Endodermal cell (in vitro differentiated cells): ENCODE measurements around the gene CELSR2. TPM values are rescaled to one million over a fixed set of nuclear protein-coding genes. Genes with fewer than 3 reads are reported as not detected.

Source experiments
- DNase-seq: peaks from one replicate; pipeline ENCODE4 v3.0.0-alpha.2; 2017
- H3K27ac ChIP-seq: 2 replicates; pipeline ENCODE4 v1.5.1; 2013; ENCODE audit warnings: mild to moderate bottlenecking, low read depth, low read length, moderate library complexity
- H3K27me3 ChIP-seq: 2 replicates; pipeline ENCODE4 v1.6.1; 2013; ENCODE audit warnings: mild to moderate bottlenecking, low read length, moderate library complexity; ENCODE audit not compliant: insufficient read depth, control insufficient read depth, poor library complexity, severe bottlenecking
- H3K36me3 ChIP-seq: 2 replicates; pipeline ENCODE4 v1.7.0; 2013; ENCODE audit warnings: mild to moderate bottlenecking, low read length, moderate library complexity; ENCODE audit not compliant: control insufficient read depth, insufficient read depth
- H3K4me1 ChIP-seq: one replicate; pipeline ENCODE4 v1.7.0; 2013; ENCODE audit warnings: low read length; ENCODE audit not compliant: control insufficient read depth, insufficient read depth
- H3K4me3 ChIP-seq: 2 replicates; pipeline ENCODE4 v1.5.1; 2013; ENCODE audit warnings: mild to moderate bottlenecking, low read length, moderate library complexity
- H3K9ac ChIP-seq: 2 replicates; pipeline ENCODE4 v1.6.1; 2013; ENCODE audit warnings: mild to moderate bottlenecking, low read length, moderate library complexity; ENCODE audit not compliant: poor library complexity, severe bottlenecking; ENCODE audit errors: extremely low read depth
- H3K9me3 ChIP-seq: 2 replicates; pipeline ENCODE4 v1.6.1; 2013; ENCODE audit warnings: mild to moderate bottlenecking, low read length, moderate library complexity; ENCODE audit not compliant: control insufficient read depth
- H3K27ac Mint-ChIP-seq: 2 replicates; pipeline ENCODE4 v1.8.0; 2020; ENCODE audit warnings: mixed read lengths
- H3K27me3 Mint-ChIP-seq: 2 replicates; pipeline ENCODE4 v1.8.0; 2021; ENCODE audit warnings: mild to moderate bottlenecking, mixed read lengths; ENCODE audit not compliant: insufficient read depth
- H3K36me3 Mint-ChIP-seq: 2 replicates; pipeline ENCODE4 v1.8.0; 2020; ENCODE audit warnings: low read depth, mixed read lengths
- H3K4me1 Mint-ChIP-seq: 2 replicates; pipeline ENCODE4 v1.8.0; 2020; ENCODE audit warnings: mixed read lengths
- H3K4me3 Mint-ChIP-seq: 2 replicates; pipeline ENCODE4 v1.8.0; 2020; ENCODE audit warnings: mild to moderate bottlenecking, moderate library complexity, mixed read lengths
- H3K9me3 Mint-ChIP-seq: 2 replicates; pipeline ENCODE4 v1.8.0; 2020; ENCODE audit warnings: mild to moderate bottlenecking, mixed read lengths
- CTCF ChIP-seq: fragments of 200-600 bp; sonication (generic); conservative IDR thresholded peaks from 2 replicates; pipeline ENCODE4 v1.5.0; 2021; ENCODE audit warnings: antibody characterized with exemption, mild to moderate bottlenecking
- WGBS, 2 experiments: methylation state at CpG; one replicate each; pipeline versions ENCODE4 v1.1.5 to v1.1.7; 2013; ENCODE audit warnings: missing lambda C conversion rate in 2 of 2, mixed read lengths in 1 of 2; ENCODE audit not compliant: insufficient coverage in 1 of 2, insufficient read length in 1 of 2; 5-methylcytosine and 5-hydroxymethylcytosine counted together
- total RNA-seq, 2 donors: library from RNA; stranded (reverse); fragmentation: NEBNext Ultra II Directional in 1 of 2; extraction: Animal tissue kit (Norgen Biotek cat#: 25700) in 1 of 2; gene quantifications; 2 replicates in 1 of 2; 3 replicates in 1 of 2; pipeline ENCODE4 v1.2.1, GENCODE V29; 2021

Gene CELSR2
- total RNA-seq, 2 donors from 2014 or later, result 16.1 to 20.2 TPM

DNA sequence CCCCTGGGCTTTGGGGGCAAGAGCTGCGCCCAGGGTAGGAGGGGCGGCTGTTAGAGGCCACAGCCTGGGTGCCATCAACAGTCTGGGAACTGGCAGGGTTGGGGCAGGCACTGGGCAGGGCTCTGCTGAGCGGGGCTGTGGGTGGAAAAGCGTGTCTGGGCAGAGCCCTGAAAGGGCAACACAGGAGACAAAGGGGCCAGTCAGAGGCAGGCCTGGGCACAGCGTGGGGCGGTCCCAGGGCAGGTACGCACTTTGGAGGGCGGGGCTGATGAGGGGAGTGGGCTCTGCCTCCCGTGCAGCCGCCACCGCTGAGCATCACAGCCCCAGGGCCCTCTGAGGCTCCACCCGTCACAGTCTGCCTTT is 13.9 kb downstream of the CELSR2 start:
- no peaks in the 10 kb centered on the region for H3K9me3 ChIP-seq
- H3K27me3 Mint-ChIP-seq, result no peaks in the 10 kb centered on the region
- no peak overlapping the region for H3K4me3 ChIP-seq
- H3K27ac ChIP-seq, result peak overlapping the region; percentile 32
- H3K9me3 Mint-ChIP-seq, result peaks cover 1% of the 10 kb centered on the region
- no peak overlapping the region for H3K9ac ChIP-seq
- H3K4me1 ChIP-seq, result peaks cover 2% of the 10 kb centered on the region
- peaks cover 5% of the 10 kb centered on the region for H3K4me1 Mint-ChIP-seq
- no peak overlapping the region for H3K27ac Mint-ChIP-seq
- 82 to 90% methylated on average over 9 to 12 of the region's 12 CpGs for WGBS, 2 experiments
- no peak overlapping the region for H3K4me3 Mint-ChIP-seq
- no peaks in the 10 kb centered on the region for H3K27me3 ChIP-seq
- H3K36me3 ChIP-seq, result peaks cover 4% of the 10 kb centered on the region
- no peak for DNase-seq
- no peak for TF ChIP-seq CTCF
- H3K36me3 Mint-ChIP-seq, result peaks cover 9% of the 10 kb centered on the region

DNA sequence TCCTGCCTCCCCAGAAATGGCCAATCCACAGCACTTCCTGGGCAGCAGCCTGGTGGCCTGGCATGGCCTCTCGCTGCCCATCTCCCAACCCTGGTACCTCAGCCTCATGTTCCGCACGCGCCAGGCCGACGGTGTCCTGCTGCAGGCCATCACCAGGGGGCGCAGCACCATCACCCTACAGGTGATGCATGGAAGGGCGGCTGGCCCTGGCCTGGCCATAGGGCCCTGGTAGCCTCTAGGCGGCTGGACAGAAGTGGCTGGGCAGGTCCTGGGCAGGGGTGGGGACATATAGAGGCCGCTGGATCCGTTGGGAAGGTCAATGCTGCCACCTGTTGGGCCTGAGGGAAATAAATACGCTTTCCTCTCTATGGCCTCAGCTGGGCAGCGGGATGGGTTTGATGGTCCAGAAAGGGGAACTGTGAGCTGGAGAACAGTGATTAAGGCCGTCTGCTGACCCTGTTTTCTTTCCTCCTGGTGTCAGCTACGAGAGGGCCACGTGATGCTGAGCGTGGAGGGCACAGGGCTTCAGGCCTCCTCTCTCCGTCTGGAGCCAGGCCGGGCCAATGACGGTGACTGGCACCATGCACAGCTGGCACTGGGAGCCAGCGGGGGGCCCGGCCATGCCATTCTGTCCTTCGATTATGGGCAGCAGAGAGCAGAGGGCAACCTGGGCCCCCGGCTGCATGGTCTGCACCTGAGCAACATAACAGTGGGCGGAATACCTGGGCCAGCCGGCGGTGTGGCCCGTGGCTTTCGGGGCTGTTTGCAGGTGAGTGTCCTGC is 14.4 kb downstream of the CELSR2 start:
- H3K27ac ChIP-seq, result no peak overlapping the region
- H3K9me3 Mint-ChIP-seq, result peaks cover 1% of the 10 kb centered on the region
- H3K27ac Mint-ChIP-seq, result no peak overlapping the region
- peaks cover 7% of the 10 kb centered on the region for H3K36me3 ChIP-seq
- H3K27me3 Mint-ChIP-seq, result no peaks in the 10 kb centered on the region
- no peak overlapping the region for H3K9ac ChIP-seq
- H3K4me1 Mint-ChIP-seq, result peaks cover 5% of the 10 kb centered on the region
- no peak overlapping the region for H3K4me3 Mint-ChIP-seq
- peaks cover 14% of the 10 kb centered on the region for H3K36me3 Mint-ChIP-seq
- no peaks in the 10 kb centered on the region for H3K27me3 ChIP-seq
- 53 to 62% methylated on average over 21 to 29 of the region's 29 CpGs for WGBS, 2 experiments
- TF ChIP-seq CTCF, result peak; percentile 100
- H3K4me3 ChIP-seq, result no peak overlapping the region
- H3K9me3 ChIP-seq, result no peaks in the 10 kb centered on the region
- DNase-seq, result peak; percentile 99
- H3K4me1 ChIP-seq, result peaks cover 2% of the 10 kb centered on the region

- no peak overlapping the region for H3K27ac Mint-ChIP-seq
- no peak for TF ChIP-seq CTCF
- Histone ChIP-seq H3K27ac (no peak overlapping the region), H3K36me3 (peaks cover 7% of the 10 kb centered on the region), H3K27me3 (no peaks in the 10 kb centered on the region), H3K4me1 (peaks cover 2% of the 10 kb centered on the region), H3K4me3 (no peak overlapping the region), H3K9ac (no peak overlapping the region), H3K9me3 (no peaks in the 10 kb centered on the region)
- WGBS, 2 experiments, result 85 to 87% methylated on average over 6 to 9 of the region's 9 CpGs
- no peaks in the 10 kb centered on the region for H3K27me3 Mint-ChIP-seq
- H3K4me3 Mint-ChIP-seq, result no peak overlapping the region
- H3K4me1 Mint-ChIP-seq, result peaks cover 5% of the 10 kb centered on the region
- DNase-seq, result no peak
- peaks cover 14% of the 10 kb centered on the region for H3K36me3 Mint-ChIP-seq
- peaks cover 1% of the 10 kb centered on the region for H3K9me3 Mint-ChIP-seq
Observed at GRCh38 chr1:109264379-109264755, 15.0 kb downstream of the CELSR2 start.
